ENCODE results near the gene PPP1R9B. TPM values are rescaled to one million over a fixed set of nuclear protein-coding genes. Genes with fewer than 3 reads are reported as not detected.

Gene PPP1R9B
- total and polyA plus RNA-seq, 2 of the 8 experiments (the other 6 are each of a cell fraction or from before 2014, with no cell fraction given) = 5.2 to 13.1 TPM

DNA sequence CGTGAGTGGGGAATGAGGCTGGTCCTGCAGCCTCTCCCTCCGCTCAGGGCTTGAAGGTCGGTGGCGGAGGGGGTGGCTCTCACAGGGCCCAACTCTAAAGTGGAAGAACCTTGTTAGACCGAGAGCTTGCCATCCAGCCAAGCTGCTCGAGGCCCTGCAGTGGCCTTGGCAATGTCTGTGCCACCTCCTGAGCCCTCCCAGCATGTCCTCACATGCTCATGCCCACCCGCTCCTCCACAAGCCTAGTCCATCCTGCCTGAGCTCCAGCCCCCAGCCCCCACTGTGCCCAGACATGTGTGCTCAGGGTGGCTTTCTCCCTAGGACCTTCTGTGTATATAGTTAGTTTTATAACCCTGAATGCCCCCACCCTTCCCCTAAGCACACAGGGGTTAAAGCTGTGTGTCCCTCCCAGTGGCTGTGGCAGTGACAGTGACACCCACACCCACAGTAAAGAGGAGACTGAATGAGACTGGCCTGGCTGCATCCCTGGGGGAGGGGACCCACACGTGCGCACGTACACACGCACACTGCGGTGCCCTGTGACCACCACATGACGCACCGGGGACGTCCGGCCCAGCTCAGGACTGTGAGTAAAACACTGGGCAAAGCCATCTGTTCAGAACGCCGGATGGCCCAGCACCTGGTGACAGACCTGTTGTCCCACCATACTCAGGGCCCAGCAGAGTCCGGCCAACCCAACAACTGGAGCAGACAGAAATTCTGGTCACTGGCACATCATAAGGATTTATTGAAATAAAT lies 39.7 kb downstream of the PPP1R9B start:
- H3K4me1 ChIP-seq (replicated peaks in 1 of 4; ENCODE audit: control insufficient read depth in 3 of 4, insufficient read depth in 4 of 4, low read length in 3 of 4) = peaks cover 6 to 10% (median 8%) of the 10 kb centered on the region in 4 experiments; a peak in 6 of 7 replicates
- no peak overlapping the region for H2BK120ac ChIP-seq (replicated peaks; ENCODE audit: low read depth, low read length)
- ChIA-PET CTCF (ENCODE audit: partially characterized antibody) (interaction anchor here (0.6 to 23.0 kb wide), 10 partner anchors 13 to 67 kb away, joined by 3 to 412 read pairs (median 5); partner anchors contain the start of genes PDK2, PPP1R9B and SGCA), POLR2A (ENCODE audit: partially characterized antibody) (interaction anchor here (0.9 to 1.6 kb wide), 5 partner anchors 11 to 30 kb away, joined by 3 to 8 read pairs (median 5); no protein-coding TSS in a partner anchor)
- no peak overlapping the region for H3K4me2 ChIP-seq (ENCODE audit: insufficient read depth in 1 of 2, low read depth in 2 of 2, low read length in 2 of 2)
- peaks cover under 1 to 2% of the 10 kb centered on the region in 2 experiments for H4K20me1 ChIP-seq (replicated peaks in 1 of 2; ENCODE audit: control insufficient read depth in 1 of 2, insufficient read depth in 2 of 2, low read length in 2 of 2)
- no peak overlapping the region for H3K9ac ChIP-seq (replicated peaks in 1 of 4; ENCODE audit: extremely low read depth in 1 of 4, low read depth in 3 of 4, low read length in 3 of 4)
- H3K4ac ChIP-seq (replicated peaks; ENCODE audit: insufficient read length, low read depth, low read length) = no peak overlapping the region
- no peak overlapping the region for H2BK12ac ChIP-seq (ENCODE audit: low read depth, low read length)
- H3K18ac ChIP-seq (ENCODE audit: extremely low read depth, low read length) = no peak overlapping the region
- H2BK5ac ChIP-seq (ENCODE audit: low read depth, low read length) = no peak overlapping the region
- no peak overlapping the region for H4K5ac ChIP-seq (ENCODE audit: insufficient read length, low read depth, low read length)
- no peak overlapping the region for H2BK15ac ChIP-seq (ENCODE audit: low read length)
- no peak overlapping the region; the same call in 1 of the 2 replicates for H4K8ac ChIP-seq (ENCODE audit: extremely low read depth, insufficient read depth, low read length)
- no peak overlapping the region for H3K56ac ChIP-seq (replicated peaks; ENCODE audit: insufficient read length, low read depth, low read length)
- H2AK5ac ChIP-seq (ENCODE audit: low read depth, low read length) = no peak overlapping the region
- 90% methylated on average over 19 of the region's 19 CpGs; no CpG with 5 or more reads in 1 of the 2 experiments for WGBS, 2 experiments (ENCODE audit: extremely low coverage in 1 of 2, insufficient coverage in 1 of 2, insufficient read length in 1 of 2, insufficient replicate concordance in 2 of 2, low coverage in 1 of 2, low lambda C conversion rate in 2 of 2, missing lambda C conversion rate in 1 of 2)
- H3K36me3 ChIP-seq (ENCODE audit: control insufficient read depth in 2 of 4, insufficient read depth in 4 of 4, low read length in 3 of 4) = no peaks in the 10 kb centered on the region; a peak in 2 of 8 replicates
- no peak overlapping the region for H3K23ac ChIP-seq (ENCODE audit: insufficient read length)
- no peaks in the 10 kb centered on the region for H3K79me1 ChIP-seq (ENCODE audit: low read depth, low read length)
- no peak overlapping the region for H4K91ac ChIP-seq (replicated peaks; ENCODE audit: insufficient read length, low read length)
- FAIRE-seq (no peak), DNase-seq (ENCODE audit: low read depth in 1 of 2, low spot score in 2 of 2) (no peak)
- H3K79me2 ChIP-seq (ENCODE audit: control insufficient read depth in 1 of 2, insufficient read depth in 2 of 2, low read length in 2 of 2) = no peaks in the 10 kb centered on the region
- no peak overlapping the region for H3K14ac ChIP-seq (ENCODE audit: insufficient read length)
- H2AFZ ChIP-seq (ENCODE audit: low read length) = no peak overlapping the region
- no peaks in the 10 kb centered on the region for H3K9me3 ChIP-seq (ENCODE audit: insufficient read depth in 2 of 2, low read depth in 1 of 2, low read length in 1 of 2)
- H3K4me3 ChIP-seq (ENCODE audit: extremely low read depth in 1 of 4, insufficient read depth in 2 of 4, low read depth in 3 of 4, low read length in 4 of 4) = no peak overlapping the region
- no peak overlapping the region for H2BK20ac ChIP-seq (ENCODE audit: low read length)
- H3K27me3 ChIP-seq (replicated peaks in 1 of 4; ENCODE audit: control insufficient read depth in 3 of 4, extremely low read depth in 1 of 4, insufficient read depth in 3 of 4, low read length in 3 of 4) = no peaks in the 10 kb centered on the region; a peak in 1 of 7 replicates
- H3K23me2 ChIP-seq (ENCODE audit: low read depth, low read length) = no peaks in the 10 kb centered on the region
- H3K27ac ChIP-seq (ENCODE audit: low read depth, low read length) = no peak overlapping the region
- TF ChIP-seq SP4 (IDR thresholded peaks at IDR 0.05; ENCODE audit: low read length) (no peak), SIN3A (conservative IDR thresholded peaks at IDR 0.05 in 1 of 2, IDR thresholded peaks at IDR 0.05 in 1 of 2; ENCODE audit: low read depth in 1 of 2, low read length in 2 of 2) (no peak), SP2 (IDR thresholded peaks at IDR 0.05; ENCODE audit: low read length) (no peak), POU5F1 (IDR thresholded peaks at IDR 0.05; ENCODE audit: low read depth, low read length) (no peak)
- TF ChIP-seq, protein P1, sequence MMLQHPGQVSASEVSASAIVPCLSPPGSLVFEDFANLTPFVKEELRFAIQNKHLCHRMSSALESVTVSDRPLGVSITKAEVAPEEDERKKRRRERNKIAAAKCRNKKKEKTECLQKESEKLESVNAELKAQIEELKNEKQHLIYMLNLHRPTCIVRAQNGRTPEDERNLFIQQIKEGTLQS (IDR thresholded peaks at IDR 0.05; ENCODE audit: insufficient read depth, low read depth, low read length) = no peak
